HL-60 (cell line): Measurements from ENCODE around the gene DHX35.

Source experiments
- CTCF ChIP-seq: IDR thresholded peaks from one replicate; pipeline ENCODE4 v1.5.1; 2011; ENCODE audit warnings: low read length, control low read depth, inconsistent platforms; ENCODE audit not compliant: insufficient read depth
- POLR2AphosphoS5 ChIP-seq: IDR thresholded peaks from 2 replicates; pipeline ENCODE4 v1.6.1; 2012; ENCODE audit warnings: low read depth
- REST ChIP-seq: IDR thresholded peaks from 2 replicates; pipeline ENCODE4 v1.6.1; 2012; ENCODE audit warnings: low read depth; ENCODE audit not compliant: insufficient replicate concordance
- SPI1 ChIP-seq: IDR thresholded peaks from 2 replicates; pipeline ENCODE4 v1.6.1; 2012; ENCODE audit warnings: low read depth, mild to moderate bottlenecking, borderline replicate concordance

- no peak for TF ChIP-seq CTCF
- TF ChIP-seq REST = no peak
- TF ChIP-seq POLR2AphosphoS5 = no peak
- no peak for TF ChIP-seq SPI1
Measured at GRCh38 chr20:38990728-38991127, 28.6 kb downstream of the DHX35 start.
